Ovary (tissue), 3 donors: ENCODE data around the gene OR1Q1.

Experiments used
- EP300 ChIP-seq: sonication (generic); formaldehyde crosslinking; IDR thresholded peaks from one replicate; pipeline ENCODE4 v1.6.1; 2017; ENCODE audit warnings: antibody characterized with exemption
- POLR2A ChIP-seq: fragments of 450-650 bp; IDR thresholded peaks from one replicate; pipeline ENCODE4 v1.6.1; 2017; ENCODE audit warnings: antibody characterized with exemption, mild to moderate bottlenecking, moderate library complexity
- TF ChIP-seq, protein P1 (sequence below), 3 donors: fragments of 450-650 bp in 2 of 3; fragments of 200-600 bp in 1 of 3; IDR thresholded peaks; one replicate each; pipeline versions ENCODE4 v1.5.1 to v1.8.0; 2016 to 2022; ENCODE audit warnings: antibody characterized with exemption in 3 of 3, mild to moderate bottlenecking in 1 of 3
- donor health status: DM: no; HTN: no; CAD: no.

DNA sequence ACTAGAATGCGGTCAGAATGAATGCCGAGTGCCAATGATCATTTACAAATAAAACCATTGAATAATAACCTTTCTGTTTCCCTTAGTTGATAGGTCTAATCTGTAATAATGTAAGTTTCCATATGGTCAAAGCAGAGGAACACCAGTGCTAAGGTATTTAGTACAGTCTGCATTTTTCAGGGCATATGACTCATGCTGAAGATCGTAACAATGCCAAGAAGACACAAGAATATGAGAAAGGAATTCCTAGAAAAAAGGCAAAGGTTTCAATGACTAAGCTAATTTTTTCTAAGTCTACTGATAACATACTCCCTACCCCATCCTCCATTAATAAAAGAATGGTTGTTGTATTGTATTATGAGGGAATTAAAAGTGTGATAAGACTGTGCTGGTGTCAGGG lies 34.2 kb upstream of the OR1Q1 start:
- TF ChIP-seq, protein P1, sequence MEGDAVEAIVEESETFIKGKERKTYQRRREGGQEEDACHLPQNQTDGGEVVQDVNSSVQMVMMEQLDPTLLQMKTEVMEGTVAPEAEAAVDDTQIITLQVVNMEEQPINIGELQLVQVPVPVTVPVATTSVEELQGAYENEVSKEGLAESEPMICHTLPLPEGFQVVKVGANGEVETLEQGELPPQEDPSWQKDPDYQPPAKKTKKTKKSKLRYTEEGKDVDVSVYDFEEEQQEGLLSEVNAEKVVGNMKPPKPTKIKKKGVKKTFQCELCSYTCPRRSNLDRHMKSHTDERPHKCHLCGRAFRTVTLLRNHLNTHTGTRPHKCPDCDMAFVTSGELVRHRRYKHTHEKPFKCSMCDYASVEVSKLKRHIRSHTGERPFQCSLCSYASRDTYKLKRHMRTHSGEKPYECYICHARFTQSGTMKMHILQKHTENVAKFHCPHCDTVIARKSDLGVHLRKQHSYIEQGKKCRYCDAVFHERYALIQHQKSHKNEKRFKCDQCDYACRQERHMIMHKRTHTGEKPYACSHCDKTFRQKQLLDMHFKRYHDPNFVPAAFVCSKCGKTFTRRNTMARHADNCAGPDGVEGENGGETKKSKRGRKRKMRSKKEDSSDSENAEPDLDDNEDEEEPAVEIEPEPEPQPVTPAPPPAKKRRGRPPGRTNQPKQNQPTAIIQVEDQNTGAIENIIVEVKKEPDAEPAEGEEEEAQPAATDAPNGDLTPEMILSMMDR (IDR thresholded peaks at IDR 0.05) = no peak
- TF ChIP-seq EP300 (no peak), POLR2A (no peak)
